ENCODE results near the gene YTHDC2.

The YTHDC2 gene

GRCh38 chr5:113513384-113514288 lies at the start of gene YTHDC2:
TSS of gene YTHDC2 (plus strand) at chr5:113513694. CDS start at chr5:113513896, 202 bp downstream.
- DNase-seq, result no peak

GRCh38 chr5:113474100-113474728 lies 39.3 kb upstream of the YTHDC2 start:
- no peak for DNase-seq

GRCh38 chr5:113478691-113479090 lies 34.8 kb upstream of the YTHDC2 start:
- no peak for DNase-seq

- DNase-seq, result no peak
Measured at GRCh38 chr5:113480243-113480642, 33.3 kb upstream of the YTHDC2 start.

- DNase-seq, result no peak
Measured at GRCh38 chr5:113487416-113487780, 26.1 kb upstream of the YTHDC2 start.

- DNase-seq, result no peak
Measured at GRCh38 chr5:113487781-113488644, 25.5 kb upstream of the YTHDC2 start, which contains the start of gene MCC. TSS of gene MCC (minus strand) at chr5:113488453.

- no peak for DNase-seq
Measured at GRCh38 chr5:113488645-113489184, 24.8 kb upstream of the YTHDC2 start.

- no peak for DNase-seq
Measured at GRCh38 chr5:113489299-113489698, 24.2 kb upstream of the YTHDC2 start.

GRCh38 chr5:113490317-113490716 lies 23.2 kb upstream of the YTHDC2 start:
- DNase-seq, result no peak

- DNase-seq, result no peak
Measured at GRCh38 chr5:113491022-113491421, 22.5 kb upstream of the YTHDC2 start.

- DNase-seq, result no peak
Measured at GRCh38 chr5:113493446-113493845, 20.0 kb upstream of the YTHDC2 start.

- DNase-seq, result no peak
Measured at GRCh38 chr5:113495422-113495841, 18.1 kb upstream of the YTHDC2 start.

GRCh38 chr5:113502073-113502472 lies 11.4 kb upstream of the YTHDC2 start:
- no peak for DNase-seq

GRCh38 chr5:113503146-113503545 lies 10.3 kb upstream of the YTHDC2 start:
- no peak for DNase-seq

GRCh38 chr5:113505181-113505580 lies 8.3 kb upstream of the YTHDC2 start:
- no peak for DNase-seq

GRCh38 chr5:113507601-113508000 lies 5.9 kb upstream of the YTHDC2 start:
- DNase-seq, result no peak

- DNase-seq, result no peak
Measured at GRCh38 chr5:113508756-113509155, 4.7 kb upstream of the YTHDC2 start.

GRCh38 chr5:113510836-113511451 lies 2.5 kb upstream of the YTHDC2 start:
- no peak for DNase-seq

- DNase-seq, result no peak
Measured at GRCh38 chr5:113512341-113512740, 1.2 kb upstream of the YTHDC2 start.

- no peak for DNase-seq
Measured at GRCh38 chr5:113514289-113514635, 768 bp downstream of the YTHDC2 start.

GRCh38 chr5:113518884-113519283 lies 5.4 kb downstream of the YTHDC2 start:
- DNase-seq, result no peak

- DNase-seq, result no peak
Measured at GRCh38 chr5:113519412-113519811, 5.9 kb downstream of the YTHDC2 start.

GRCh38 chr5:113520429-113520828 lies 6.9 kb downstream of the YTHDC2 start:
- no peak for DNase-seq
